Stimulated activated CD8-positive, alpha-beta memory T cell treated with anti-CD3 and anti-CD28 coated beads, Interleukin-4, amount 100 ng/mL, for 24 hours (primary cell): Measurements from ENCODE around the gene PCBD2.
"Not testable (repeated sequence)": the region's sequence is repeated elsewhere in the genome, so short reads cannot be mapped to it uniquely, and the experiment has no call there.

Source experiments
- DNase-seq: peaks from one replicate; pipeline ENCODE4 v3.0.0-alpha.2; 2020; ENCODE audit warnings: low read depth

PCBD2 gene

DNA sequence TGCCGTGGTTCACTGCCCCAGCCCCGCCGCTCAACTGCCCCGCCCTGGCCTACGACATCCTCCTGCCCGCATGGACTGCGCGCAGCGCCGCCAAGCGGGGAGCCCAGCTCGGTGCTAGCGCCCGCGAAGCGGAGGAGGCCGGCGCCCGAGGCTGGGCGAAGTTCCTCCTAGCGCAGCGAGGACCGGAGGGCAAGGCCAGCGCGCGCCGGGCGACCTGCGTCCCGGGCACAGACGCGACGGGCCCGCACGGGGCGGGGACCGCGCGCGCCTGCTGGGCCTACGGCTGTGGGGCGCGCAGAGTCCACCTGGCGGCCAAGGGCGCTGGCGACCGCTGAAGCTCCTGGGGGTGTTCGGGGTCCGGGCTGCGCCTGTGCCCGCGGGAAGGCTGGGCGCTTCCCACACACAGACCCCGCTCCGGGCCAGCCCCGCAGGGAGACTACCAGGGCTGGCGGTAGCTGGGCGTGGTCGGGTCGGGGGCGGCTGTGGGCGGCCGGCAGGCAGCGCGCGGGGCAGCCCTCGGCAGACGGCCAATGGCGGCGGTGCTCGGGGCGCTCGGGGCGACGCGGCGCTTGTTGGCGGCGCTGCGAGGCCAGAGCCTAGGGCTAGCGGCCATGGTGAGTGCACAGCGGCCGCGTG lies at the start of gene PCBD2:
Gene PCBD2 (plus strand): TSS at position 522 of the 636 bp plus-strand sequence. CDS start 9 bp downstream, at position 531.
- DNase-seq = peak; percentile 90

DNA sequence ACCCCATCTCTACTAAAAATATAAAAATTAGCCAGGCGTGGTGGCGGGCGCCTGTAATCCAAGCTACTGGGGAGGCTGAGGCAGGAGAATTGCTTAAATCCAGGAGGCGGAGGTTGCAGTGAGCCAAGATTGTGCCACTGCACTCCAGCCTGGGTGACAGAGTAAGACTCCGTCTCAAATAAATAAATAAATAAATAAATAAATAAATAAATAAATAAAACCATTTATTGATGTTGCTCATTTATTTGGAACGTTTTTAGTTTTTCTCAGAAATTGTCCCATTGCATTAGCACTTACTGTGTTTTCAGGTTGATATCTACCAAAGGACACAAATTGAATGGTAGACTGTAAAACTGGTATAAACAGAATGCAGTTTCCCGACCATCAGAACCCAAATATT lies 48.5 kb upstream of the PCBD2 start:
- not testable (repeated sequence) for DNase-seq

DNA sequence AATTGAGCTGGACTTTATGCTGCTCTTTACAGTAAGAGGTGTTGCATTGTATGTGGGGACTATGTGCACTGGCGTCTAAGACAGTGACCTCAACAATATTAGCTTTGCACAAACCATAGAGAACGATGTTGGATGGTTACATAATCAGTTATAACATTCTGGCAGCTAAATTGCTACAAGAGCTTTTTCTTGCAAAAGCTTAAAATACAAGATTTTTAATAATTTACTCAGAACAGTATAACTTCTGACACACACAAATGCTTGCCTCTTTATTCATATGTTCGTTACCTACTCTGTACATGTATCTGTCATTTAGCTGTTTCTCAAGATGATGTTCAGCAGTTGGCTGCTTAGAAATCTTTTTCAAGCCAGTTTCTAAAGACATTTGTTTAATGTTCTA lies 47.5 kb upstream of the PCBD2 start:
- DNase-seq = no peak

DNA sequence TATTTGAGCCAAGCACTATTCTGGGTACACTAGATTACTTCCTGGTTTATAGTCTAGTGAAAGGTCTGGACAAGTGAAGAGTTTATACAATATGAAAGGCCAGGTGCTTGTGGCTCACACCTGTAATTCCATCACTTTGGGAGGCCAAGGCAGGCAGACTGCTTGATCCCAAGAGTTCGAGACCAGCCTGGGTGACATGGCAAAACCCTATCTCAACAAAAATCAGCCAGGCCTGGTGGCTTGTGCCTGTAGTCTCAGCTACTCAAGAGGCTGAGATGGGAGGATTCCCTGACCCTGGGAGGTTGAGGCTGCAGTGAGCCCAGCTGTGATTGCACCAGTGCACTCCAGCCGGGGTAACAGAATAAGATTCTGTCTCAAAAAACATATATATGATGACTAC lies 40.2 kb upstream of the PCBD2 start:
- no peak for DNase-seq

DNA sequence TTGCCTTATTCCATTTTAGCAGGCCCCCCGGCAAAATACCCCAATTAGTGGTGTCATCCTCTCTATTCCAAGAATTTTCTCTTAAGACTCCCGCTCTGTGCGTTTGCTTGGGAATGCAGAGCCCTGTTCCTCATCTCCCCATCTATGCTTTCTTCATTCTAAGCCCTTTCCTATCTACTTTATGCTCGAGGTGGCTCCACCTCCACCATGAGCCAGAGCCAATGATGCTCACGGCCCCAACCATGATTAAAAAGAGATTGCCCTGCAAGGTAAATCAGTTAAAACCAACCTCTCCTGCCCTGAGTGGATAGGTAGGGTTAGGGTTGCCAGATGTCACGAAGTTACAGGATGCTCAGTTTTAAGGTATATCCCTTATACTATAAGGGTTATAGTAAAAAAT lies 31.4 kb upstream of the PCBD2 start:
- no peak for DNase-seq

DNA sequence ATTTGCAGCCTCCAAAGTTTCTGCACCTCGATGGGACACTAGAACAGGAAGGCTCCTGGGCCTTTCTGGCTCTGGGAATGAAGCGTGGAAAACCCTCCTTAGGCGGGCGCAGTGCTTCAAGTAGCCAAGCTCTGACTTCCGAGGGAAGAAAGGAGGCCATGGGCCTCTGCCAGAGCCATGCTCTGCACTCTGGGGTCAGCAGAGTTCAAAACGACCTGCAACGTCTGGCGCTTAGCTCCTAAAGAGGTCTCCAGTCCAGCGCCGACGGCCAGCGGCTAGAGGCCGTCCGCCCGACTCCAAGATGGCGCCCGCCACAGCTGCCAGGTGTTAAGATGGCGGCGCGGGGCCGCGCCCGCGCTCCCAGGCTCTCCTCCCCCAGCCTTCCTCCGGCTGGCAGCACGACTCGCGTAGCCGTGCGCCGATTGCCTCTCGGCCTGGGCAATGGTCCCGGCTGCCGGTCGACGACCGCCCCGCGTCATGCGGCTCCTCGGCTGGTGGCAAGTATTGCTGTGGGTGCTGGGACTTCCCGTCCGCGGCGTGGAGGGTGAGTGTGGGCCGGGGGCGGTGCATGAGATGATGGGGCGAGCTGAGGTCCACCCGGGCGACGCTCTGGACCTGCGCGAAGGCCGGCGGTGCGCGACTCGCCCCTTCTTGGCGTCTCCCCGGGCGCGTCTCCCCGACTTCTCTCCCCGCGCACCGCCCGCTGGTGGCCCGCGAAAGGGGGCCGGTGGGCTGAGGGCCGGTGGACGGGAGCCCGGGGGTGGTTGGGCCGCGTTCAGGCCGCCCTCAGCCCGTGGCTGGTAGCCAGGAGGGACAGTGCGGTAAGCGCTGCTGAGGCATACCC lies 30.7 kb upstream of the PCBD2 start, which contains the start of gene TXNDC15:
Gene TXNDC15 (plus strand): TSS at position 385 of the 844 bp plus-strand sequence. CDS start 57 bp downstream, at position 442.
- DNase-seq = peak; percentile 72

DNA sequence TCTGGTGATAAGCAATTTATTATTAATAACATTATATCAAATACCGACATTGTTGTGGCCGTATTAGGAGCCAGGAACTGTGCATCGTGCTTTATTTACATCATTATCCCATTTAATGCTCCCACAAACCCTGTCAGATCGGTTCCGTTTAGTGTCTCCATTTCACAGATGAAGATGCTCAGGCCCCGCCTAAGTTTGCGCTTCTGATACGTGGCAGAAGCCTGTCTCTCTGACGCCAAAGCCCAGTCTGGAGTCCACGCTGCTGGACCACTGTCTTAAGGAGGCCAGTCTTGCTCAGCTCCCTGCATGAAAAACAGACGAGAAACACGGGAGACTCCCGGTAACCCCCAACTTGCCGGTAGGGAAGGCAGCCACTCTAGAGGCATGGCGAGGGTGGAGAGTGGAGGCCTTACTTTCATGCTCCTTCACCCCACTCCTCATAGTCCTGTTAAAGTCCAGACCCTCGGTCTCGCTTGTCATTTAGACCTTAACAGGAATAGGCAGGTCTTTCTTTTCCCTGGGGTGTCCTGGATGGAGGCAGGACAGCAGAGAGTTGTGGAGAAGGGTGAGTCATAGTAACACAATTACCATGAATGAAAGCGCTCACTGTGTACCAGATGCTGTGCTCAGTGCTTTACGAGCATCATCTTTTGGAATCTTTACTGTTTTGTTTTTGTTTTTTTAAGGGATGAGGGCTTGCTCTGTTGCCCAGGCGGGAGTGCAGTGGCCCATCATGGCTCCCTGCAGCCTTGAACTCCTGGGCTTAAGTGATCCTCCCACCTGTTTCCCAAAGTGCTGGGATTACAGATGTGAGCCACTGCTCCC lies 29.9 kb upstream of the PCBD2 start:
- DNase-seq = no peak

DNA sequence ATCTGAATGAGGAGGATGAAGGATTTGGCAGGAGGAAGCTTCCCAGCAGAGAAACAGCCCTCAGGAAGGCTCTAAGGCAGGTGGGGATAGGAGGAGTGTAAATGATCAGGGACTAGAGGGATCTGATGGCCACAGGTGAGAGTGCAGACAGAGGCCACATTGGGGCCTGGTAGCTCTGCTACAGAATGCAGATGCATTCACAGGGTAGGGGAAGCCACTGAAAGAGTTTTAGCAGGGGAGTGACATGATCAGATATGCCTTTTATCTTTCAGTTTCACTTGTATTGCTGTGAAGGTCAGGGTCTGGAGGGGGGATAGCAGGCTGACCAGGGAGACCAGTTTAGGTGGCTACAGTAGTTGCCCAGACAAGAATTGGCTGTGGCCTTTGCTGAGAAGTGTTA lies 27.8 kb upstream of the PCBD2 start:
- no peak for DNase-seq

DNA sequence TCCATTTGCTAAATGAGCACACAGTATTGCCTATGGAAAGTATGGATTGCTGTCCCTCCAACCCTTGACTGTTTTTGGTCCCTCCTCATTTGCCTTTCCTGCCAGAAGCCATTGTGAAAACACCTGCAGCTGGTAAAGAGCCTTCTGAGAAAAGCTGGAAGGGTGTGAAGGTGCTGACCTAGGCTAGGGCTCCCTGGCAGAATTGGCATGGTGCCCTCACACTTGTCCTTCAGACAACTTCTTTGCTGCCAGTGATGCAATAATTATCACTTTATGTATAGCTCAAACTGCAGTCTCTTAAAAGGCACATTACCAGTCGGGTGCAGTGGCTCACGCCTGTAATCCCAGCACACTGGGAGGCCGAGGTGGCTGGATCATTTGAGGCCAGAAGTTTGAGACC lies 26.5 kb upstream of the PCBD2 start:
- DNase-seq = no peak

DNA sequence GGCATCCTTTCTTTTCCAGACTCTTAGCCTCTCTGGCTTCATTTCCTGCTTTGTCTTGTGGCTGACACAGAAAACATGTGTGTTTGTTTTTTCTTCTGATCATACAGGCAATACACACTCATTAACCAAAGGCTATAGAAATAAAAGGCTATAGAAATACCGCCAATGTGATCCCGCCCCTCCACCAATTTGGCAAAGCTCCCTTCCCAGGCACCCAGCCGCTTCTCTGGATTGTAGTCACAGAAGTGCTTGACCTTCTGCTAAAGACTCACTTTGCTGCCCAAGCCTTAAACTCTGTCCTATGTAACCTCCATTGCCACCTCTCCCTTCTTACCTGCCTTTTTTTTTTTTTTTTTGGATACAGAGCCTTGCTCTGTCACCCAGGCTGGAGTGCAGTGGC lies 25.5 kb upstream of the PCBD2 start:
- DNase-seq = no peak

DNA sequence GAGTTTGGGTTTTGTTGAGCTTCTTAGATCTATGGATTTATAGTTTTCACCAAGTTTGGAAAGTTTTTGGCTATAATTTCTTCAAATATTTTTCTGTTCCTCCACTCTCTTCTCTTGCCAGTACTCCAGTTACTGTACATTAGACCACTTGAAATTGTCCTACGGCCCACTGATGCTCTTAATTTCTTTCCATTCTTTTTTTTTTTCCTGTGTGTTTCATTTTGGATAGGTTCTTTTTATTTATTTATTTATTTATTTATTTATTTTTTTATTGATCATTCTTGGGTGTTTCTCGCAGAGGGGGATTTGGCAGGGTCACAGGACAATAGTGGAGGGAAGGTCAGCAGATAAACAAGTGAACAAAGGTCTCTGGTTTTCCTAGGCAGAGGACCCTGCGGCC lies 24.0 kb upstream of the PCBD2 start:
- not testable (repeated sequence) for DNase-seq

DNA sequence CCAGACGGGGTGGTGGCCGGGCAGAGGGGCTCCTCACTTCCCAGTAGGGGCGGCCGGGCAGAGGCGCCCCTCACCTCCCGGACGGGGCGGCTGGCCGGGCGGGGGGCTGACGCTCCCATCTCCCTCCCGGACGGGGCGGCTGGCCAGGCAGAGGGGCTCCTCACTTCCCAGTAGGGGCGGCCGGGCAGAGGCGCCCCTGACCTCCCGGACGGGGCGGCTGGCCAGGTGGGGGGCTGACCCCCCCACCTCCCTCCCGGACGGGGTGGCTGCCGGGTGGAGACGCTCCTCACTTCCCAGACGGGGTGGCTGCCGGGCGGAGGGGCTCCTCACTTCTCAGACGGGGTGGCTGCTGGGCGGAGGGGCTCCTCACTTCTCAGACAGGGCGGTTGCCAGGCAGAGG lies 23.2 kb upstream of the PCBD2 start:
- DNase-seq = not testable (repeated sequence)

DNA sequence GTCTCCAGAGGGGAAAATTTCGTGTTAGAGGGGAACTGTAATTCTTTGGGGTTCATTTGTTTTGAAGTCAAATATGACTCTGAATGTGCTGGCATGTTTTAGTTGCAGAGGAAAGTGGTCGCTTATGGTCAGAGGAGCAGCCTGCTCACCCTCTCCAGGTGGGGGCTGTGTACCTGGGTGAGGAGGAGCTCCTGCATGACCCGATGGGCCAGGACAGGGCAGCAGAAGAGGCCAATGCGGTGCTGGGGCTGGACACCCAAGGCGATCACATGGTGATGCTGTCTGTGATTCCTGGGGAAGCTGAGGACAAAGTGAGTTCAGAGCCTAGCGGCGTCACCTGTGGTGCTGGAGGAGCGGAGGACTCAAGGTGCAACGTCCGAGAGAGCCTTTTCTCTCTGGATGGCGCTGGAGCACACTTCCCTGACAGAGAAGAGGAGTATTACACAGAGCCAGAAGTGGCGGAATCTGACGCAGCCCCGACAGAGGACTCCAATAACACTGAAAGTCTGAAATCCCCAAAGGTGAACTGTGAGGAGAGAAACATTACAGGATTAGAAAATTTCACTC lies 17.3 kb upstream of the PCBD2 start:
- no peak for DNase-seq

DNA sequence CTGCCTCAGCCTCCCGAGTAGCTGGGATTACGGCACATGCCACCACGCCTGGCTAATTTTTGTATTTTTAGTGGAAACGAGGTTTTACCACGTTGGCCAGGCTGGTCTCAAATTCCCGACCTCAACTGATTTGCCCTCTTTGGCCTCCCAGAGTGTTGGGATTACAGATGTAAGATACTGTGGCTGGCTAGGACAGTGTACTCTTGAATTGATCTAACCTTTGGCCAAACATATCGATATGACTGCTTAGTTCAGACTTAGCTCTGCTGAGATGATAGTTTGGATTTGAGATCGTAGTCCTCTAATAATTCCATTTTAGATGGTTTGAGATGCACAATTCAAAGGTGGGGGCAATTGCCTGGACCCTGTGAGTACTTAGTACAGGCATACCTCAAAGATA lies 15.6 kb upstream of the PCBD2 start:
- DNase-seq = no peak

DNA sequence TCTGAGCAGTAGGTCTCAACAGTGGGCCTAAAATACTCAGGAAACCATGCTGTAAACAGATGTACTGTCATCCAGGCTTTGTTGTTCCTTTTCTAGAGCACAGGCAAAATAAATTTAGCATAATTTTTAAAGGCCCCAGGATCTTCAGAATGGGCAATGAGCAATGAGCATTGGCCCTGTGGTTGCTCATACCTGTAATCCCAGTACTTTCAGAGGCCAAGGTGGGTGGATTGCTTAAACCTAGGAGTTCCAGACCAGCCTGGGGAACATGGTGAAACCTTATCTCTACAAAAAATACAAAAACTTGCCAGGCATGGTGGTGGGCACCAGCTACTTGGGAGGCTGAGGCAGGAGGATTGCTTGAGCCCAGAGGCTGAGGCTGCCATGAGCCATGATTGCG lies 13.5 kb upstream of the PCBD2 start:
- no peak for DNase-seq

DNA sequence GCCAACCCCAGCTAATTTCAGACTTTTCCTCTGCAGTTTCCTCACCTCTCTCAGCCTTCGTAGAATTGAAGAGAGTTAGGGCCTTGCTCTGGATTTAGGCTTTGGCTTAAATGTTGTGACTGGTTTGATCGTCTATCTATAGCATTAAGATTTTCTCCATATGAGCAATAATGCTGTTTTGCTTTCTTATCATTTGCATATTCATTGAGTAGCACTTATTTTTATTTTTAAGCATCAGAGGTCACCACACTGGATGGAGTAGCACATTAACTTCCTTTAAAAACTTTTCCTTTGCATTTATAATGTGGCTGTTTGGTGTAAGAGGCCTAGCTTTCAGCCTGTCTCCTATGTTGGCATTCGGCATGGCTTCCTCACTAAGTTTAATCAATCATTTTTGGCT lies 12.6 kb upstream of the PCBD2 start:
- no peak for DNase-seq

DNA sequence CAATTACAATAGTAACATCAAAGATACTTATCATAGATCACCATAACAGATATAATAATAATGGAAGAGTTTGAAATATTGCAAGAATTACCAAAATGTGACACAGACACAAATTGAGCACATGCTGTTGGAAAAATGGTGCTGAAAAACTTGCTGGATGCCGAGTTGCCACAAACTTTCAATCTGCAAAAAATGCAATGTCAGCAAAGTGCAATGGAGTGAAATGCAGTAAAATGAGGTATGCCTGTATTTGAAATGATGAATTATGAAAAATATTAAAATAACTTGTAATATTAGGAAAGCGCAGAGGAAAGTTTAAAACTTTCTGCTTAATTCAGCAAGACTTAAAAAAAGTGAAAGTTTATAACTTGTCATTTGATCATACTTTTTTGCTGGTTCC lies 12.0 kb upstream of the PCBD2 start:
- no peak for DNase-seq

DNA sequence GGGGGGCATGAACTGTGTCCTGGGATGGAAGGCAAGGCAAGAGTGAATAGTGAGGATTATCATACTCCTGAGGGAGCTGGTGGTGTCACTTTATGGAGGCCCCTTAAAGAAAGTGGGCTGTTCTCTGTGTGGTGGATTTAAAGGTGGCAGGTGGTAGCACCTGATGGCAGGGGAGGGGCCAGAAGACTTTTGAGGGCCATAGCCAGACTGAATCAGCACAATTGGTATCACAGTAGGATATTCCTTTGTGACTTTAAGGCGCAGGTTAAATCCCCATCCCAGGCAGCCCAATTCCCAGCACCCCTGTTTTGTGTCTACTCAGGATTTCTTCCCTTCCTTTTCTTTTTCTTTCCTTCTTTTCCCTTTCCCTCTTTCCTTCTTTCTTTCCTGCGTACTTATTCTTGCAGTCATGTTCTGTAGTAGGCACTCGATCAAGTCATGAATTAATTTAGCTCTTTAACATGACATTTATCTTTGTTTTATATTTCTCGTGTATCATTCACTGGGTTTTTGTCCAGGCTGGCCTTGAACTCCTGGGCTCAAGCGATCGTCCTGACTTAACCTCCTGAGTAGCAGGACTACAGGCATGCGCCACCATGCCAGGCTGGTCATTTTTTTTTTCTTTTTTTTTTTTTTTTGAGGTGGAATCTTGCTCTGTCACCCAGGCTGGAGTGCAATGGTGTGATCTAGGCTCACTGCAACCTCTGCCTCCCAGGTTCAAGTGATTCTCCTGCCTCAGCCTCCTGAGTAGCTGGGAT lies 11.0 kb upstream of the PCBD2 start:
- DNase-seq = no peak

DNA sequence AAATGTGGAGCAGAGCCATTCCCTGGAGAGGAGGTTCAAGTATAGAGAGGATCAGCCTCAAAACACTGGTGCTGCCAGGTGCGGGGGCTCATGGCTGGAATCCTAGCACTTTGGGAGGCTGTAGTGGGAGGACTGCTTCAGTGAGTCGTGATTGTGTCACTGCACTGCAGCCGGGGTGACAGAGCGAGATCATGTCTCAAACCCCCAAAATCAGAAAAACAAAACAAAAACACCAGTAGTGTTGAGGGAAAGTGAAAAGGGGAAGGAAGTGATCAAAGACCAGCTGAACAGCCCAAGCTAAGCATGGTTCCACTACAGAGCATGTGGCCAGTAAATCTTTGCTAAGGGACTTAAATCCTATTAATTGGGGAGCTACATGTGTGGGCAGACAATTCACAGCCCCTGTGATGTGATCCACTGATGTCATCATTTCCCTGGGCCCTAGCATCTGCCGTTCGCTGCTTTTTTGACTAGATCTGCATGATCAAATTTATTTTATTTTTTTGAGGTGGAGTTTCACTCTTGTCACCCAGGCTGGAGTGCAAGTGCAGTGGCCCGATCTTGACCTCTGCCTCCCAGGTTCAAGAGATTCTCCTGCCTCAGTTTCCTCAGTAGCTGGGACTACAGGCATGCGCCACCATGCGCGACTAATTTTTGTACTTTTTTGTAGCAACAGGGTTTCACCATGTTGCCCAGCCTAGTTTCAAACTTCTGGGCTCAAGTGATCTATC lies 2.7 kb upstream of the PCBD2 start:
- DNase-seq = no peak

DNA sequence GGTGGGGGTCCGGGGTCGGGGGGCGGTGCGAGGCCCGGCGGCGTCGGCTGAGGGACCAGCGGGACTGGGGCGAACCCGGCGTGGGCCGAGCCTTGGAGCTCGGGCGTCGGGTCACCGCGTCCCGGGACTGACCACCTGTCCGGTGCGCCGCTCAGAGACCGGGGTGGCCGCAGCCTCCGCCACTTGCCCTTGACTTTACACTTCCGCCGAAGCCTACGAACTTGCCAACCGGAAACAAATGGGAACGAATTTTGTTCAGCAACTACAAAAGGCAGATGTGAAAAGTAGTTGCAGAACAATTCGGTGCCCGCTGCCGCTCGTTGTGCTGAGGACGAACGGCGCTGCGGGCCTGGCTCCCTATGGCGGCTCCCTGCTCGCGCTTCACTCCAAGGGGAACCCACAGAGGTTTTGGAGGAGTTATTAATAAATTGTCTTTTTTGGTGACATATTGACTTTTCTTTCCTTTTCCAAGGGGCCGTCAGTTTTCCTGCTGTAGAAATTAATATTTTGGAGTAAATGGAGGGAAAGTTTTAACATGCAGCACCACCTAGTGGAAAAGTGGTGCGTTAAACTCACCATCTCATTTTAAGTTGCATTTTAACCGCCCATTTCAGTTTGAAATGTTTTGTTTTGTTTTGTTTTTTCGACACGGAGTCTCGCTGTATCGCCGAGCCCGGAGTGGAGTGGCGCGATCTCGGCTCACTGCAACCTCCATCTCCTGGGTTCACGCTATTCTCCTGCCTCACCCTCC lies 490 bp downstream of the PCBD2 start:
- DNase-seq = no peak
